ENCODE measurements around the gene ATL1.
"Not testable (repeated sequence)": the region's sequence is repeated elsewhere in the genome, so short reads cannot be mapped to it uniquely, and the experiment has no call there.

Gene ATL1

DNA sequence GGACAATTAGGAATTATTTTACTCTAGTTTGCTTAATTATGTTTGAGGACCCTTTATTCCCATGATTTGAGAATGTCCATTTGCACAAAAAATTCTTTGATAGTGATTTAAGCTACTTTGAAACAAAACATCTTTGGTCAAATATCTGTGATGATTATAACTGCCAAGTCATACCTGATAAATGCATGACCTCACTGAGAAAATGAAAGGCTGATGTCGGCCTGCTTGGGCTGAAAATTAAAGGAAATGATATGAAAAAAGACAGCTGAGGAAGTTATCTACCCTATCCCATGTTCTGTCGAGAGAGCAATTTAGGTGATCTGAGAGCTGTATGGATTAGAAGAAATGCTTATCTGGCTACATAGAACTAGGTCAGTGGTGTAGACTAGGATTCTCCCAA lies 43.6 kb downstream of the ATL1 start:
- no peak for DNase-seq

DNA sequence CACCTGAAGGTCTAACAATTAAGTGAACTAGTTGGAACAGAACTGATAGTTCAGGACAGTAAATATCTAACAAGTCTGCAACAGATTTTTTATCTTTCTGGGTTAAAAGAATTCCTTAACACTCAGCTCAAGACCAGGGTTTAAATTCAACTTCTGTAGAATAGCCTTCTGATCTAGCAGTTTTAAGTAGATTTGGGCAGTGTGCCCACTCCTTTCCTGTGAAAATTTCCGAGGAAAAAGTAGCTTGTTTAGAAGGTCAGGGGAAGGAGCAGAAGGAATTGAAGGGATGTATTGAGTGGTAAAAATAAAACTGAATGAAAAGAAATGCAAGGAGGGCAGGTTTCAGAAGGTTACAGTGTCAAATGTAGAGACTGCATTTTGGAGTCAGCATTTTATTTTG lies 45.8 kb downstream of the ATL1 start:
- no peak for DNase-seq

DNA sequence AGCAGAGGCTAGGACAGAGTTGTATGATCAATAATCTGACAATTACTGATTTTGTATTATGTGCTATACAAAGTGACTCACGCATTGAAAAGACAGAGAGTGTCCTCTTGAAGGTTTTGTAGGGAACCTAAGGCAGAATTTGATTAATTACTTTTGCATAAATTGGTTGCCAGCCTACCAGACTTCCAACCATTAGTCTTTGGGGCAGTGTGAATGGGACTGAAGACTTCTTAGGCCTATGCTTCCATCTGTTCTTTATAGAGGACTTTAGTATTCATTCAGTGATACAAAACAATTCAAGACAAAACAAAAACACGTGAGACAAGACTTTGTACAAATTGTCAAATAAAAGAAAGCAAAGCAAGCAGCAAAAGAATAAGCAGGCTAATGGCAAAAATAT lies 46.5 kb downstream of the ATL1 start:
- DNase-seq: no peak

- no peak for DNase-seq
Observed at GRCh38 chr14:50607181-50607580, 47.2 kb downstream of the ATL1 start.

- no peak for DNase-seq
Observed at GRCh38 chr14:50607761-50608160, 47.8 kb downstream of the ATL1 start.

GRCh38 chr14:50608302-50608851 lies 48.4 kb downstream of the ATL1 start:
- no peak for DNase-seq

- no peak for DNase-seq
Observed at GRCh38 chr14:50610465-50610864, 50.5 kb downstream of the ATL1 start.

DNA sequence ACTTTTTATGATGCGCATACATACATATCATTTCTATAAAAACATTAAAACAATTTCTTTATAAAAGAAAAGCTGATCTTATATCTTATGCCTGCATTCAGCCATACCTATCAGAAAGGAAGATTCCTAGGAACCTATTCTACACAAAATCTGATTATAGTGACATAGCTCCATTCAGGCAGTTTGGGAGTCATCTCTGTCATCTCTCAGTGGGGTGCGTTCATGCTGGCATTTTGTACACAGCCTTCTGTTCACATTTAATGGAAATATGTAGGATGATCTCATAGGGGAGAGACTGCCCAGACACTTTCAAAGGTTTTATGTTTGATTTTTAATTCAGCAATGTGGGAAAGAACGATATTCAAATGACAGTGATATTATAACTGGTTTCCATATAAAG lies 52.9 kb downstream of the ATL1 start:
- no peak for DNase-seq

DNA sequence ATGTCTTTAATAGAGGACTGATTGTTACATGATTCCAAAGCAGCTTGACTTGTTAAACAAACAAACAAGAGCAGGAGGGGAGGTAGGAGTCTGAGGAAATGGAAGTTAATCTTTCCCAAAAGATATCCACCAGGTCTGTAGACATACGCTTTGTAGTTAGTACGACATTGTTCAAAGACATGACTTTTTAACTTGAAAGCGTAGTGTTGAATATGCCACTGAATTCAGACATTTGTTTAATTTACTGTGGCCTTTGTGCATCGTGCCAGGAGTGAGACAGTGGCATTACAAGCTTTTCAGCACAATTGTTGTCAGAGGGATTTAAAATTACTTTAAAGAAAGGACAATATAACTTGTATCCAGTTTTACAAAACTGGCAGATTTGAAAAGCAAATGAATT lies 55.1 kb downstream of the ATL1 start:
- DNase-seq: no peak

DNA sequence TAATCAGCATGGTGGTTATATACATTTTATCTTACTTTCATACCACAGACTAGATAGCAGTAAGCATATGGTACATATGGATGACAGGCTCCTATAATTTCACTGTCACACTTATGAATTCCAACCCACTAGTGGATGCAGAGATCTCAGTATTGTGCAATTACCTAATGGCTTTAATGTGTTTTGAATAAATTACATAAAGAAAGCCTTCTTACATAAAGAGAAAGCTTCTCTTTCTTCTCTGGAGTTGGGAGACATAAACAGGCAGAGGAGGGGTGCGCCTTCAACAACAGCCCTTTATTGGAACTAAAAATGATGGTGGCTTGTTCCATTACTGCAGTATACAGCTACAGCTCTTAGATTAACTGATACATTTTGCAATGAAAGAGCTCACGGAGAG lies 55.6 kb downstream of the ATL1 start:
- DNase-seq: no peak

DNA sequence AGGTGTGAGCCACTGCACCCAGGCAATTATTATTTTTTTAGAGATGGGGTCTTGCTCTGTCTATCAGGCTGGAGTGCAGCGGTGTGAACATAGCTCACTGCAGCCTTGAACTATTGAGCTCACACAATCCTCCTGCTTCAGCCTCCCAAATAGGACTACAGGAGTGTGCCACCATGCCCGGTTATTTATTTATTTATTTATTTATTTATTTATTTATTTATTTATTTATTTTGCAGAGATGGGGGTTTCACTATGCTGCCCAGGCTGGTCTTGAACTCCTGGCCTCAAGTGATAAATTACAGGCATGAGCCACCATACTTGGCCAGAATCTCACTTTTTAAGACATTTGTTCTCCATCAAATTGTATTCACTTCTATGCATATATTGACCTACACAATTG lies 56.3 kb downstream of the ATL1 start:
- no peak for DNase-seq

DNA sequence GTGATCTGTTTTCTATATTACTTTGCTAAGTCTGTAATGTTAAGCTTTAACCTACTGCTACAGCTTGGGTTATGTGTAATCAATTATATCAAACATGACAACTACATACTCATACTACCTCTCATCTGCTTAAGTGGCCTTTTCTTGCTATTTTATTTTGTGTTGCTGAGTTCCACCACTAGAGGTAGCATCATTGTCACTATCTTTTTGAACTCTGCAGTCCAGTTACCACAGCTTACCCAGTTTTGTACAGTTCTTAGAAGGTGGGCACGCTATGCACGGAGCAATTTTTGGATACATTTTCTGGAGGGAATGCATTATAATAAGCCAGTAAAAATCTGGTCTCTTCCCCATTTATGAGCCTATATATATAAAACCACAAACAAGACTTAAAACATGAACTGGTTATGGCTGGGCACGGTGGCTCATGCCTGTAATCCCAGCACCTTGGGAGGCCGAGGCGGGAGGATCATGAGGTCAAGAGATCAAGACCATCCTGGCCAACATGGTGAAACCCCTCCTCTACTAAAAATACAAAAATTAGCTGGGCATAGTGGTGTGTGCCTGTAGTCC lies 59.7 kb downstream of the ATL1 start:
- peak; percentile 3 for DNase-seq

DNA sequence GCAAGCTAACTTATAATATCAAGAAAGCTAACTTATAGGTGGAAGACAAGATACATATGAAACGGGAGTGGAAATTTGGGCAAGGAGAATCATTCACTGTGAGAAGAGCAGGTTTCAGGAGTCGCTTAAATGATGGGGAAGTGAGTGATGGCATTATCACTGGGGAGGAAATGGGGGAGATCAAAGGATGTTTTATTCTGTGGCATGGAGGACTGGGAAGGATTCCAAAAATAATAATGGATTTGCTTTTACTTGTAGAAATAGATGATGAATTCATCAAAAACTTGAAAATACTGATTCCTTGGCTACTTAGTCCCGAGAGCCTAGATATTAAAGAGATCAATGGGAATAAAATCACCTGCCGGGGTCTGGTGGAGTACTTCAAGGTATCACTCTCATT lies 60.4 kb downstream of the ATL1 start:
- DNase-seq: no peak

GRCh38 chr14:50622978-50623377 lies 63.0 kb downstream of the ATL1 start:
- no peak for DNase-seq

- no peak for DNase-seq
Observed at GRCh38 chr14:50624447-50624846, 64.5 kb downstream of the ATL1 start.

GRCh38 chr14:50624947-50625346 lies 65.0 kb downstream of the ATL1 start:
- DNase-seq: not testable (repeated sequence)

DNA sequence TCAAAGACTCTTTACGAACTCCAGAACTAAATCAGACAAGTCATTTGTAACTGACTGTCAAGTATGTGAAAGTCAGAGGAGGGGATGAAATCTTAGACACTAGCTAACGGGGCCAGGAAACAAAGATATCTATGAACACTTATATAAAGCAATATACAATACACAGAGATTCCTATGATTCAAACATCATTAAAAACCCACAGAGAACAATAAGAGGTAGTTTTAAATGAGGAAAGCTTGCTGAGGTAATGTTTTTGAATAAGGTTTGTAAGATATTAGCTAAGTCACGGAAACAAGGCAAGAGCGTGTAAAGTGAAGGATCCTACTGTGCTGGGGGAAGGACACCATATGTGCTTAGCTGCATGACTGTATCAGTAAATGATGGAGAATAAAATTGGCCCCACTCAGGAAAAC lies 71.5 kb downstream of the ATL1 start:
- no peak for DNase-seq

DNA sequence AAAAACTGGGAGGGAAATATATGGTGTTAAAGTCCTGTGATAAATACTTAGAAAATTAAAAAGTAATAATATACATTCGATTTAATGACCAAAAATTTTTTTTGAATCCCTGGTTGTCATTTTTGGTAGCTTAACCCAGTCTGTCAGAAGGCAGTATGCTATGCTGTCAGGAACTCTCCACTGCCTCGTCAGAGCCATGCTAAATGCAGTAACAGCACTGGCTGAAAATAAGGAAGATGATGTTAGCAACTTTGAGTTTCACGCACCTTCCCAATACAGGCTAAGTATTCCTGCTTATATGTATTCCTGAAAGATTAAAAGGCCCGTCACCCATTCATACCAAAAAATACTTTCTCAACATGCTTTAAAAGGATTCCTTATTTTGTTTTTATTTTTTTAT lies 74.0 kb downstream of the ATL1 start:
- no peak for DNase-seq

GRCh38 chr14:50635141-50635540 lies 75.2 kb downstream of the ATL1 start:
- DNase-seq: no peak

DNA sequence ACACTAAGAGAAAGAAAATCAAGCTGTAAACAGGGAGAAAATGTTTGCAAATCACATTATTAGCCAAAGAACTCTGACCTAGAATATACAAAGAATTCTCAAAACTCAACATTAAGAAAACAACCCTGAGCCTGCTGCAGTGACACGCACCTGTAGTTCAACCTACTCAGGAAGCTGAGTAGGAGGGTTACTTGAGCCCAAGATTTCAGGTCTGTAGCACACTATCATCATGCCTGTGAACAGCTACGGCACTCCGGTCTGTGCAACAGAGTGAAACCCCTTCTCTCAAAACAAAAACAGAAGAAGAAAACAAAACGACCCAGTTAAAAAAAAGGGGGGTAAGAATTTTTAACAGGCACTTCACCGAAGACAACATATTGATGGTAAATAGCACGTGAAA lies 87.3 kb downstream of the ATL1 start:
- DNase-seq: no peak

GRCh38 chr14:50647753-50648152 lies 87.8 kb downstream of the ATL1 start:
- DNase-seq: no peak

DNA sequence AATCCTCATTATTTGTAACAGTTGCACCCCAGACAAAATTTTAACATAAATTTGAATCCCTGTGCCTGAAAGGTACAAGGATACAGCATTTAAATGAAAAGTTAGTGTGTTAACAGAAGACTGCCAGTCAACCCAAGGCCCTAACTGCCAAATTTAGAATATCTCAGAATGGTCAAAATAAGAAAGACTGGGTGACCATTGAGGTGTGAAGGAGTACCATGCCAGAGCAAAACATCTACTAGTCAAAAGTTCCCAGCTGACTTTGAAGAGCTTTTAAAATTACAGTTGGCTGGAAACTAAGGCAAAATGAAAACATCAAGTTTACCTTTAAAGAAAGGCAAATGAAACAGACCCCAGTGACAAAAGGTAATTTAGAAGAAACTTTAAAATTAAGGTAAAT lies 89.7 kb downstream of the ATL1 start:
- no peak for DNase-seq

- no peak for DNase-seq
Observed at GRCh38 chr14:50656776-50657175, 96.8 kb downstream of the ATL1 start.

GRCh38 chr14:50657753-50658152 lies 97.8 kb downstream of the ATL1 start:
- DNase-seq: no peak

DNA sequence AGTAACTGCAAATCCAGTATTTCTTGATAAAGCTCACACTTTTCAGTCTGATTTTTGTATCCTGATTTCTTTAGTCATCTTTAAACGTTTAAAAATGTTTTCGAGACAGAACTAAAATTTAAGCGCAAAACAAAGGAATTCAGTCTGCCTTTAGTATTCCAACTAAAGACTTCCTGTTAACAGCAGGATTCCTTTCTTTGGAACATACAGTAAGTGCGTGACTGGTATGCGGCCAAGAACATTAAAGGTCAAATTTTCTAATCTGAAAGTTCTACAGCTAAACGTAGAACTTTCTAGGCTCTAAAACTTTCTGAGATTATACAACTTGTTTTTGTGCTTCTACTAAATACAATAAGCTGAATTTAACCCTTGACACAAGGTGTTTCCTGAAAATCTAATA lies 98.3 kb downstream of the ATL1 start:
- DNase-seq: no peak
